Measurements from ENCODE around the gene C11orf52.

- TF ChIP-seq ZFP36 (IDR thresholded peaks at IDR 0.05; ENCODE audit: borderline replicate concordance, partially characterized antibody) (no peak), REST (IDR thresholded peaks at IDR 0.05) (no peak), CTCF (IDR thresholded peaks at IDR 0.05) (no peak), RFX5 (IDR thresholded peaks at IDR 0.05) (no peak), USF2 (IDR thresholded peaks at IDR 0.05) (no peak), JUN (IDR thresholded peaks at IDR 0.05) (no peak), MAFK (IDR thresholded peaks at IDR 0.05; ENCODE audit: partially characterized antibody) (no peak), JUNB (IDR thresholded peaks at IDR 0.05) (no peak), CBX8 (IDR thresholded peaks at IDR 0.05) (no peak), NFE2L2 (conservative IDR thresholded peaks at IDR 0.05; ENCODE audit: low read length) (no peak), EP300 (IDR thresholded peaks at IDR 0.05) (no peak)
Measured at GRCh38 chr11:111954154-111954553, 35.4 kb downstream of the C11orf52 start.
